Lung (tissue), 13 donors: ENCODE results near the gene HEXIM1. TPM values are rescaled to one million over a fixed set of nuclear protein-coding genes. Genes with fewer than 3 reads are reported as not detected.

ENCODE experiments used
- ATAC-seq: fragments of 200-7000 bp; cut with Tn5 transposase; one replicate; pipeline ENCODE4 v1.9.1; 2020; ENCODE audit warnings: moderate number of reproducible peaks; ENCODE audit not compliant: insufficient read depth, low FRiP score
- DNase-seq, 3 donors: peaks; one replicate each; pipeline ENCODE4 v3.0.0-alpha.2; 2013 to 2017
- H3K27ac ChIP-seq, 2 donors: one replicate each; pipeline ENCODE4 v1.5.1; 2013; ENCODE audit warnings: mild to moderate bottlenecking in 2 of 2, moderate library complexity in 2 of 2, control low read depth in 1 of 2, inconsistent platforms in 1 of 2, low read depth in 1 of 2, low read length in 1 of 2
- H3K27me3 ChIP-seq, 3 donors: one replicate each; pipeline ENCODE4 v1.5.1; 2013; ENCODE audit warnings: low read length in 2 of 3; ENCODE audit not compliant: control insufficient read depth in 3 of 3, insufficient read depth in 3 of 3
- H3K36me3 ChIP-seq, 4 donors: one replicate each; pipeline ENCODE4 v1.5.1; 2013; ENCODE audit warnings: low read length in 4 of 4, mild to moderate bottlenecking in 1 of 4, moderate library complexity in 1 of 4; ENCODE audit not compliant: control insufficient read depth in 4 of 4, insufficient read depth in 4 of 4
- H3K4me1 ChIP-seq, 5 donors: one replicate each; pipeline ENCODE4 v1.5.1; 2013; ENCODE audit warnings: low read length in 5 of 5, mild to moderate bottlenecking in 2 of 5, moderate library complexity in 1 of 5; ENCODE audit not compliant: control insufficient read depth in 5 of 5, insufficient read depth in 5 of 5
- H3K4me3 ChIP-seq: one replicate; pipeline ENCODE4 v1.5.1; 2013; ENCODE audit warnings: mild to moderate bottlenecking, control low read depth, moderate library complexity
- H3K9ac ChIP-seq, 2 donors: one replicate each; pipeline ENCODE4 v1.5.1; 2013; ENCODE audit warnings: low read length in 2 of 2, control low read depth in 1 of 2; ENCODE audit not compliant: insufficient read depth in 1 of 2
- H3K9me3 ChIP-seq, 4 donors: one replicate each; pipeline ENCODE4 v1.5.1; 2013; ENCODE audit warnings: low read length in 3 of 4, mild to moderate bottlenecking in 1 of 4, moderate library complexity in 1 of 4; ENCODE audit not compliant: control insufficient read depth in 4 of 4, insufficient read depth in 3 of 4
- WGBS, 2 donors: extraction: QIAGEN DNeasy Blood & Tissue Kit; methylation state at CpG; one replicate each; pipeline ENCODE4 v1.1.7; 2013; 5-methylcytosine and 5-hydroxymethylcytosine counted together
- polyA plus RNA-seq, 2 donors: library from polyadenylated mRNA; stranded (reverse); fragments of 200-250 nt; gene quantifications; one replicate each; pipeline ENCODE4 v1.2.1, GENCODE V29; 2013
- small RNA-seq: library from RNA; depleted of rRNA; stranded (forward); fragments of <200 nt; gene quantifications from one replicate; pipeline ENCODE3, GENCODE V24; 2014; ENCODE audit warnings: low replicate concordance
- total RNA-seq, 2 donors: library from RNA; depleted of rRNA in 1 of 2; stranded (reverse); fragments of >200 nt in 1 of 2; gene quantifications; one replicate each; pipeline ENCODE4 v1.2.1, GENCODE V29; 2014 to 2021
- TF ChIP-seq, protein P1 (sequence below): IDR thresholded peaks from 2 replicates; pipeline ENCODE4 v1.5.1; 2012; ENCODE audit warnings: mild to moderate bottlenecking; ENCODE audit errors: control extremely low read depth, extremely low read depth
- donor health status: control.
- donor health status: control.
- donor health status: Bipolar disorder and iron deficiency.
- donor health status: healthy.
- donor health status: DM: yes; HTN: yes; CAD: no.

HEXIM1 gene
- total and polyA plus RNA-seq, 4 donors = 14.5 to 34.4 (median 22.0) TPM

DNA sequence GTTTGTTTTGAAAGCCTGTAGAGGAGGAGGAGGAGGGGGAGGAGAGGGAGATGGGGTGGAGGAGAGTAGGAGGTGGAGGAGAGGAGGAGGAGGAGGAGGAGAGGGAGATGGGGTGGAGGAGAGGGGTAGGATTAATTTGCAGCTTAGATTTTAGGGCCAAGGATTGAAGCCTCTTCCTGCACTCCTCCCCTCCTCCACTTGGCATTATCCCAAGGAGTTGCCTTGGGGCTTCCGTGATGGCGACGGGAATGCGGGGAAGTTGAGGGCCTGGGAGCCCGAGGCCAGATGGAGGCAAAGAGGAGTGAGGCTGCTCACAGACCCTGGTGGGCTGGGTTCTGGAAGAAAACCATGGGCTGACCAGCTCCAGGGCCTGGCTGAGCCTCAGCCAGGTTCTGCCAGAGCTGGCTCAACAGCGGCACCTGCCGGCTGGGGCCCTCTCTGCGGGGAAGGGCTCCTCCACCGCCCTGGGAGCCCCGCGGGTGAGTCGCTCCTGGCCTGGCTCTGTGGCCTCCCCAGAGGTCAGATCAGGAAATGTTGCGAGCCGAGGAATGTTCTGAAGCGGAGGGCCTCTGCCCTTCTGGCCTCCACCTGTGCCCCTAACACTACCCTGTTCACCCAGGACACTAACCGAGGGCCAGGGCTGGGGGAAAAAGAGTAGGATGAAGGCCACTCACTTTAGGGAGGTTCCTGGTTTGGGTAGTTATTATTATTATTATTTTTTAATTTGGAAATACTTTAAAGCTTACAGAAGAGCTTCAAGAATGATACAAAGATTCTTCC lies 49.5 kb downstream of the HEXIM1 start:
- WGBS, 2 donors = 2 to 4% methylated on average over 16 of the region's 16 CpGs
- peaks cover 0 to 10% (median 0%) of the 10 kb centered on the region in 5 donors for H3K4me1 ChIP-seq
- peak overlapping the region in 1 of 2 donors; percentile 11 for H3K9ac ChIP-seq
- no peaks in the 10 kb centered on the region for H3K9me3 ChIP-seq
- H3K36me3 ChIP-seq = no peaks in the 10 kb centered on the region
- TF ChIP-seq, protein P1, sequence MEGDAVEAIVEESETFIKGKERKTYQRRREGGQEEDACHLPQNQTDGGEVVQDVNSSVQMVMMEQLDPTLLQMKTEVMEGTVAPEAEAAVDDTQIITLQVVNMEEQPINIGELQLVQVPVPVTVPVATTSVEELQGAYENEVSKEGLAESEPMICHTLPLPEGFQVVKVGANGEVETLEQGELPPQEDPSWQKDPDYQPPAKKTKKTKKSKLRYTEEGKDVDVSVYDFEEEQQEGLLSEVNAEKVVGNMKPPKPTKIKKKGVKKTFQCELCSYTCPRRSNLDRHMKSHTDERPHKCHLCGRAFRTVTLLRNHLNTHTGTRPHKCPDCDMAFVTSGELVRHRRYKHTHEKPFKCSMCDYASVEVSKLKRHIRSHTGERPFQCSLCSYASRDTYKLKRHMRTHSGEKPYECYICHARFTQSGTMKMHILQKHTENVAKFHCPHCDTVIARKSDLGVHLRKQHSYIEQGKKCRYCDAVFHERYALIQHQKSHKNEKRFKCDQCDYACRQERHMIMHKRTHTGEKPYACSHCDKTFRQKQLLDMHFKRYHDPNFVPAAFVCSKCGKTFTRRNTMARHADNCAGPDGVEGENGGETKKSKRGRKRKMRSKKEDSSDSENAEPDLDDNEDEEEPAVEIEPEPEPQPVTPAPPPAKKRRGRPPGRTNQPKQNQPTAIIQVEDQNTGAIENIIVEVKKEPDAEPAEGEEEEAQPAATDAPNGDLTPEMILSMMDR = peak; percentile 97
- H3K27ac ChIP-seq = peak overlapping the region in 1 of 2 donors; percentile 67
- no peak overlapping the region for H3K4me3 ChIP-seq
- no peaks in the 10 kb centered on the region for H3K27me3 ChIP-seq
- peak; percentile 86 to 91 (median 88) for DNase-seq
- peak; percentile 98 for ATAC-seq

GRCh38 chr17:45200701-45201100 lies 52.4 kb downstream of the HEXIM1 start:
- WGBS, 2 donors = 35 to 62% methylated on average over 9 of the region's 9 CpGs
- Histone ChIP-seq H3K9me3 (no peaks in the 10 kb centered on the region), H3K36me3 (no peaks in the 10 kb centered on the region), H3K4me1 (peaks cover 0 to 10% (median 0%) of the 10 kb centered on the region in 5 donors), H3K9ac (no peak overlapping the region), H3K27ac (no peak overlapping the region), H3K4me3 (no peak overlapping the region), H3K27me3 (no peaks in the 10 kb centered on the region)
- TF ChIP-seq, protein P1 = no peak
- no peak for ATAC-seq
- no peak for DNase-seq

DNA sequence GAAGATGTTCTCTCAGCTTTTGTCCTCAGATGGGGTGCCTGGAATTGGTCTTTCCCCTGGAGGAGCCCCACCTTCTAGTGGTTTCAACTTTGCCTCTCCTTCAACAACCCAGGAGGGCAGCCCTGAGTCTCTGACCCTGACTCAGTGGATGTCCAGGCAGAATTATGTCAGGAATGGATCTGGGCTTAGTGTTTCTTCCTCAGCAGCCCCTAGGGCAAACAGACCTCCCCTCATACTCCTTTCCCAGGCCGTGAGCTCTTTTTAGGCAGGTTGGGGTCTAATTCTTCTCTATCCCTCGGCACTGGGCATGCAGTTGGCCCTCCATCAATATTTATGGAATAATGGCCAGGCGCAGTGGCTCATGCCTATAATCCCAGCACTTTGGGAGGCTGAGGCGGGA lies 53.2 kb downstream of the HEXIM1 start:
- TF ChIP-seq, protein P1 = no peak
- H3K9me3 ChIP-seq = no peaks in the 10 kb centered on the region
- H3K4me1 ChIP-seq = peaks cover 0 to 10% (median 0%) of the 10 kb centered on the region in 5 donors
- no peaks in the 10 kb centered on the region for H3K27me3 ChIP-seq
- DNase-seq = no peak
- no peak overlapping the region for H3K27ac ChIP-seq
- no peak overlapping the region for H3K4me3 ChIP-seq
- 95 to 96% methylated on average over 4 of the region's 4 CpGs for WGBS, 2 donors
- no peak for ATAC-seq
- no peak overlapping the region for H3K9ac ChIP-seq
- H3K36me3 ChIP-seq = no peaks in the 10 kb centered on the region

Small RNA genes within 50 kb of the gene (small RNA-seq; reads per million reads assigned to genes)
- gene MIR6784 = not detected

Other genes with a start within 250 kb of the HEXIM1 start
- gene EFTUD2, start 249.0 kb upstream of the HEXIM1 start, total RNA-seq = 10 to 100 TPM; 90.1 to 93.3 TPM
- 10 to 100 TPM; 35.5 to 56.4 TPM for gene EFTUD2, start 249.0 kb upstream of the HEXIM1 start, polyA plus RNA-seq
- gene GFAP, start 233.0 kb upstream of the HEXIM1 start, total RNA-seq = under 1 TPM; 0.25 to 0.88 TPM
- under 1 TPM; 0.32 to 0.35 TPM for gene GFAP, start 233.0 kb upstream of the HEXIM1 start, polyA plus RNA-seq
- gene KIF18B, start 200.7 kb upstream of the HEXIM1 start, total RNA-seq = 1 to 10 TPM in 1 of 2 donors, under 1 TPM in 1; 0.80 to 1.4 TPM
- gene KIF18B, start 200.7 kb upstream of the HEXIM1 start, polyA plus RNA-seq = under 1 TPM; 0.70 to 0.87 TPM
- under 1 TPM; 0.21 to 0.57 TPM for gene C1QL1, start 180.2 kb upstream of the HEXIM1 start, total RNA-seq
- gene C1QL1, start 180.2 kb upstream of the HEXIM1 start, polyA plus RNA-seq = under 1 TPM; 0.10 to 0.57 TPM
- gene DCAKD, start 96.8 kb upstream of the HEXIM1 start, total RNA-seq = 10 to 100 TPM; 26.7 to 28.8 TPM
- gene DCAKD, start 96.8 kb upstream of the HEXIM1 start, polyA plus RNA-seq = 10 to 100 TPM; 11.8 to 13.6 TPM
- gene NMT1, start 87.2 kb upstream of the HEXIM1 start, total RNA-seq = 100 to 1,000 TPM in 1 of 2 donors, 10 to 100 TPM in 1; 56.9 to 120 TPM
- gene NMT1, start 87.2 kb upstream of the HEXIM1 start, polyA plus RNA-seq = 10 to 100 TPM; 37.7 to 41.0 TPM
- 10 to 100 TPM in 1 of 2 donors, 1 to 10 TPM in 1; 3.6 to 43.3 TPM for gene PLCD3, start 16.0 kb upstream of the HEXIM1 start, total RNA-seq
- 10 to 100 TPM; 13.6 to 24.2 TPM for gene PLCD3, start 16.0 kb upstream of the HEXIM1 start, polyA plus RNA-seq
- gene ACBD4, start 12.8 kb upstream of the HEXIM1 start, total RNA-seq = 10 to 100 TPM; 12.6 to 12.7 TPM
- 10 to 100 TPM in 1 of 2 donors, 1 to 10 TPM in 1; 7.8 to 15.7 TPM for gene ACBD4, start 12.8 kb upstream of the HEXIM1 start, polyA plus RNA-seq
- 10 to 100 TPM in 1 of 2 donors, 1 to 10 TPM in 1; 7.6 to 10.6 TPM for gene HEXIM2, start 13.4 kb downstream of the HEXIM1 start, total RNA-seq
- gene HEXIM2, start 13.4 kb downstream of the HEXIM1 start, polyA plus RNA-seq = 1 to 10 TPM; 4.3 to 6.5 TPM
- 10 to 100 TPM; 25.0 to 83.7 TPM for gene FMNL1, start 73.4 kb downstream of the HEXIM1 start, total RNA-seq
- 100 to 1,000 TPM in 1 of 2 donors, 10 to 100 TPM in 1; 29.5 to 135 TPM for gene FMNL1, start 73.4 kb downstream of the HEXIM1 start, polyA plus RNA-seq
- under 1 TPM in 1 of 2 donors, not detected in 1; 0.21 TPM for gene SPATA32, start 113.6 kb downstream of the HEXIM1 start, total RNA-seq
- gene SPATA32, start 113.6 kb downstream of the HEXIM1 start, polyA plus RNA-seq = under 1 TPM; 0.08 to 0.40 TPM
- gene MAP3K14, start 168.5 kb downstream of the HEXIM1 start, total RNA-seq = 10 to 100 TPM in 1 of 2 donors, 1 to 10 TPM in 1; 5.9 to 13.5 TPM
- 1 to 10 TPM; 6.4 to 9.2 TPM for gene MAP3K14, start 168.5 kb downstream of the HEXIM1 start, polyA plus RNA-seq